Transverse colon (tissue), 4 donors: ENCODE results near the gene C16orf95.

Experiments
- EP300 ChIP-seq: sonication (generic); formaldehyde crosslinking; IDR thresholded peaks from one replicate; pipeline ENCODE4 v1.6.1; 2017; ENCODE audit warnings: antibody characterized with exemption, low read depth
- POLR2A ChIP-seq: fragments of 450-650 bp; IDR thresholded peaks from one replicate; pipeline ENCODE4 v1.6.1; 2016; ENCODE audit warnings: antibody characterized with exemption, mild to moderate bottlenecking, moderate library complexity
- POLR2AphosphoS5 ChIP-seq, 3 donors: sonication (generic); formaldehyde crosslinking; IDR thresholded peaks; one replicate each; pipeline ENCODE4 v1.6.1; 2016; ENCODE audit warnings: antibody characterized with exemption in 3 of 3
- TF ChIP-seq, protein P1 (sequence below), 5 experiments: fragments of 200-600 bp in 3 of 5; fragments of 450-650 bp in 2 of 5; sonication (generic) in 3 of 5; IDR thresholded peaks; 1 replicate in 2 of 5; 2 replicates in 3 of 5; pipeline ENCODE4 v1.5.1; 2016 to 2017; ENCODE audit warnings: antibody characterized with exemption in 5 of 5, inconsistent platforms in 3 of 5, mild to moderate bottlenecking in 2 of 5, moderate library complexity in 1 of 5

DNA sequence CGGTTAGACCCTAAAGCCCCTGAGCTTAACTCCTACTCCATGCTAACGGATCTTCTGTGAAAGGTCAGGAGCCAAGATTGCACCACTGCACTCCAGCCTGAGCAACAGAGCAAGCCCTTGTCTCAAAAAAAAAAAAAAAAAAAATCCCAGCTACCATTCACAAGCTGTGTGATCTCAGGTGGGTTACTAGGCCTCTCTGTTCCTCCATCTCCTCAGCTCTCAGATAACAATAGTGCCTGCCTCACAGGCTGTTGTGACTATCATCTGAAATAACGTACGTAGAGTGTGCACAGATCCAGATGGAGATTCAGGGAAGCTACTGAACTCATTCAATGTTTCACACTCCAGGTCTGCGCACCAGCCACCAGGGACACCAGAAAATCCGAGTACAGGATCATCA lies 57.8 kb downstream of the C16orf95 start:
- no peak for TF ChIP-seq EP300
- TF ChIP-seq, protein P1, sequence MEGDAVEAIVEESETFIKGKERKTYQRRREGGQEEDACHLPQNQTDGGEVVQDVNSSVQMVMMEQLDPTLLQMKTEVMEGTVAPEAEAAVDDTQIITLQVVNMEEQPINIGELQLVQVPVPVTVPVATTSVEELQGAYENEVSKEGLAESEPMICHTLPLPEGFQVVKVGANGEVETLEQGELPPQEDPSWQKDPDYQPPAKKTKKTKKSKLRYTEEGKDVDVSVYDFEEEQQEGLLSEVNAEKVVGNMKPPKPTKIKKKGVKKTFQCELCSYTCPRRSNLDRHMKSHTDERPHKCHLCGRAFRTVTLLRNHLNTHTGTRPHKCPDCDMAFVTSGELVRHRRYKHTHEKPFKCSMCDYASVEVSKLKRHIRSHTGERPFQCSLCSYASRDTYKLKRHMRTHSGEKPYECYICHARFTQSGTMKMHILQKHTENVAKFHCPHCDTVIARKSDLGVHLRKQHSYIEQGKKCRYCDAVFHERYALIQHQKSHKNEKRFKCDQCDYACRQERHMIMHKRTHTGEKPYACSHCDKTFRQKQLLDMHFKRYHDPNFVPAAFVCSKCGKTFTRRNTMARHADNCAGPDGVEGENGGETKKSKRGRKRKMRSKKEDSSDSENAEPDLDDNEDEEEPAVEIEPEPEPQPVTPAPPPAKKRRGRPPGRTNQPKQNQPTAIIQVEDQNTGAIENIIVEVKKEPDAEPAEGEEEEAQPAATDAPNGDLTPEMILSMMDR (IDR thresholded peaks at IDR 0.05): no peak
- no peak for TF ChIP-seq POLR2AphosphoS5 (IDR thresholded peaks at IDR 0.05)
- TF ChIP-seq POLR2A: no peak
